Suprapubic skin (tissue), 4 donors: ENCODE data around the gene GGN. TPM values are rescaled to one million over a fixed set of nuclear protein-coding genes. Genes with fewer than 3 reads are reported as not detected.
"Not testable (repeated sequence)": the region's sequence is repeated elsewhere in the genome, so short reads cannot be mapped to it uniquely, and the experiment has no call there.

Source experiments
- DNase-seq, 2 donors: peaks; one replicate each; pipeline ENCODE4 v3.0.0-alpha.2; 2019; ENCODE audit warnings: low spot score in 2 of 2
- H3K27ac ChIP-seq: fragments of 200-600 bp; sonication (generic); one replicate; pipeline ENCODE4 v1.5.1; 2019
- H3K27me3 ChIP-seq: fragments of 200-600 bp; sonication (generic); one replicate; pipeline ENCODE4 v1.5.1; 2019
- H3K36me3 ChIP-seq: fragments of 200-600 bp; sonication (generic); one replicate; pipeline ENCODE4 v1.5.1; 2019
- H3K4me1 ChIP-seq: fragments of 200-600 bp; sonication (generic); one replicate; pipeline ENCODE4 v1.5.1; 2019
- H3K4me3 ChIP-seq: fragments of 200-600 bp; sonication (generic); one replicate; pipeline ENCODE4 v1.5.1; 2019; ENCODE audit warnings: mild to moderate bottlenecking
- H3K9me3 ChIP-seq: fragments of 200-600 bp; sonication (generic); one replicate; pipeline ENCODE4 v1.5.1; 2019
- CTCF ChIP-seq, 2 donors: fragments of 200-600 bp in 1 of 2; fragments of 450-650 bp in 1 of 2; sonication (generic) in 1 of 2; IDR thresholded peaks; one replicate each; pipeline ENCODE4 v1.5.1; 2016 to 2019; ENCODE audit warnings: antibody characterized with exemption in 2 of 2, mild to moderate bottlenecking in 1 of 2, moderate library complexity in 1 of 2
- EP300 ChIP-seq: sonication (generic); formaldehyde crosslinking; IDR thresholded peaks from one replicate; pipeline ENCODE4 v1.6.1; 2017; ENCODE audit warnings: antibody characterized with exemption
- POLR2A ChIP-seq, 2 donors: fragments of 450-650 bp; IDR thresholded peaks; one replicate each; pipeline ENCODE4 v1.6.1; 2017; ENCODE audit warnings: antibody characterized with exemption in 2 of 2, mild to moderate bottlenecking in 2 of 2, moderate library complexity in 2 of 2
- POLR2AphosphoS5 ChIP-seq, 3 donors: sonication (generic); formaldehyde crosslinking; IDR thresholded peaks; one replicate each; pipeline ENCODE4 v1.6.1; 2017; ENCODE audit warnings: antibody characterized with exemption in 3 of 3
- WGBS: methylation state at CpG from one replicate; pipeline ENCODE4 v1.1.5; 2018; 5-methylcytosine and 5-hydroxymethylcytosine counted together
- total RNA-seq, 4 donors: library from RNA; depleted of rRNA; stranded (reverse); fragments of >200 nt; gene quantifications; one replicate each; pipeline ENCODE4 v1.1.0, GENCODE V29; 2016

GGN gene
- total RNA-seq, 4 donors from 2014 or later, result 0.26 to 0.68 (median 0.60) TPM; not detected in 1

DNA sequence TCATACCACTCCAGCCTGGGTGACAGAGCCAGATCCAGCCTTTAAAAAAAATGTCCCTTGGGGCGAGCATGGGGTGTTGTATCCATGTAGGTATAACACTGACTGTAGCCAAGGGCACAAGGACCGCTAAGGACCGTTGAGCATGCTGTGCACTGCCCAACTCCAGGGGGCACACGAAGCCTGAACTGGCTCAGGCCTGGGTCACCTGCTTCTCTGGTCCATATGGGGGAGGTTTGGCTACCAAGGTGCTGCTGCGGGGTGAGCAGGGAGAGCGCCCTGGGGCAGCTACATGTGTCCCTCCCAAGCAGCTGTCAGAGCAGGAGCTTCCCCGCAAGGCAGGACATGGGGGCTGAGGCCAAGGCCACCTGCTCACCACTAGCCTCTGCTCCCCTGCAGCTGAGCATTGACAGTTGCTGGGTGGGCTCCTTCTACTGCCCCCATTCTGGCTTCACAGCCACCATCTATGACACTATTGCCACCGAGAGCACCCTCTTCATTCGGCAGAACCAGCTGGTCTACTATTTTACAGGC lies 35.9 kb downstream of the GGN start:
- Histone ChIP-seq H3K4me1 (no peaks in the 10 kb centered on the region), H3K9me3 (no peaks in the 10 kb centered on the region), H3K27ac (no peak overlapping the region), H3K36me3 (no peaks in the 10 kb centered on the region), H3K27me3 (no peaks in the 10 kb centered on the region), H3K4me3 (no peak overlapping the region)
- TF ChIP-seq POLR2AphosphoS5 (IDR thresholded peaks at IDR 0.05), result no peak
- TF ChIP-seq CTCF (IDR thresholded peaks at IDR 0.05), result no peak
- no peak for DNase-seq
- WGBS, result 64% methylated on average over 7 of the region's 9 CpGs

DNA sequence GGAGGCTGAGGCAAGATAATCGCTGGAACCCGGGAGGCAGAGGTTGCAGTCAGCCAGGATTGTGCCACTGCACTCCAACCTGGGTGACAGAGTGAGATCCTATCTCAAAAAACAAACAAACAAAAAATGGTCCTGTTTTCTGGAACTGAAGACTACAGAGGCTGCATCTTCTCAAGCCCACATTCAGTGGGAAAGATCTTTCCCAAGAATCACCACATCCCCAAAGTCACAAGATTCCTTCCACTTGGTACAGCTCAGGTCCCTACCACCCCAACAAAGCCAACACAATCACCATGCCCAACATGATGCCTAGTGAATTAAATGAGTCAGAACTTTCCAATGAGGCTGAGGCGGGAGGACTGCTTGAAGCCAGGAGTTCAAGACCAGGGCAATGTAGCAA lies 37.0 kb downstream of the GGN start:
- Histone ChIP-seq H3K36me3 (no peaks in the 10 kb centered on the region), H3K4me1 (no peaks in the 10 kb centered on the region), H3K9me3 (no peaks in the 10 kb centered on the region), H3K27ac (no peak overlapping the region), H3K4me3 (no peak overlapping the region), H3K27me3 (no peaks in the 10 kb centered on the region)
- TF ChIP-seq POLR2AphosphoS5 (IDR thresholded peaks at IDR 0.05) (no peak), POLR2A (IDR thresholded peaks at IDR 0.05) (no peak), CTCF (IDR thresholded peaks at IDR 0.05) (no peak), EP300 (no peak)
- WGBS, result 90% methylated on average over 3 of the region's 3 CpGs
- no peak for DNase-seq

DNA sequence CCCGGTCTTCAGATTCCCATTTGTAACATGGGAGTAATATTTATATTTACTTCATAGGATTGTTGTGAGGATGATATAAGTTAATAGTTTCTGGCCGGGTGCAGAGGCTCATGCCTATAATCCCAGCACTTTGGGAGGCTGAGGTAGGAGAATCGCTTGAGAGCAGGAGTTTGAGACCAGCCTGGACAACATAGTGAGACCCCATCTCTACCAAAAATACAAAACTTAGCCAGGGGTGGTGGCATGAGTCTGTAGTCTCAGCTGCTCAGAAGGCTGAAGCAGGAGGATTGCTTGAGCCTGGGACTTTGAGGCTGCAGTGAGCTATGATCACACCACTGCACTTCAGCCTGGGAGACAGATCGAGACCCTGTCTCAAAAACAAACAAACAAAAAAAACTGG lies 41.0 kb downstream of the GGN start:
- Histone ChIP-seq H3K9me3 (no peaks in the 10 kb centered on the region), H3K4me3 (no peak overlapping the region), H3K36me3 (peaks cover 13% of the 10 kb centered on the region), H3K4me1 (no peaks in the 10 kb centered on the region), H3K27me3 (no peaks in the 10 kb centered on the region), H3K27ac (no peak overlapping the region)
- TF ChIP-seq POLR2A (IDR thresholded peaks at IDR 0.05) (no peak), CTCF (IDR thresholded peaks at IDR 0.05) (no peak), EP300 (no peak), POLR2AphosphoS5 (IDR thresholded peaks at IDR 0.05) (no peak)
- WGBS, result 78% methylated on average over 4 of the region's 4 CpGs
- DNase-seq, result no peak

GRCh38 chr19:38340927-38341326 lies 46.9 kb downstream of the GGN start:
- WGBS, result 87% methylated on average over 2 of the region's 2 CpGs
- no peaks in the 10 kb centered on the region for H3K9me3 ChIP-seq
- H3K36me3 ChIP-seq, result peaks cover 16% of the 10 kb centered on the region
- H3K4me3 ChIP-seq, result no peak overlapping the region
- H3K27me3 ChIP-seq, result no peaks in the 10 kb centered on the region
- H3K4me1 ChIP-seq, result peaks cover 25% of the 10 kb centered on the region
- DNase-seq, result no peak
- H3K27ac ChIP-seq, result no peak overlapping the region
- no peak for TF ChIP-seq CTCF (IDR thresholded peaks at IDR 0.05)
- no peak for TF ChIP-seq POLR2AphosphoS5 (IDR thresholded peaks at IDR 0.05)
- TF ChIP-seq EP300, result no peak
- TF ChIP-seq POLR2A (IDR thresholded peaks at IDR 0.05), result no peak

GRCh38 chr19:38339011-38339410 lies 48.8 kb downstream of the GGN start:
- not testable (repeated sequence) for H3K9me3 ChIP-seq, H3K27ac ChIP-seq, H3K36me3 ChIP-seq, DNase-seq, H3K27me3 ChIP-seq, H3K4me3 ChIP-seq
- WGBS, result 37% methylated on average over 4 of the region's 4 CpGs
- H3K4me1 ChIP-seq, result peaks cover 29% of the 10 kb centered on the region

GRCh38 chr19:38337360-38337653 lies 50.5 kb downstream of the GGN start:
- H3K36me3 ChIP-seq, result peaks cover 3% of the 10 kb centered on the region
- peaks cover 29% of the 10 kb centered on the region for H3K4me1 ChIP-seq
- peak overlapping the region; percentile 76 for H3K4me3 ChIP-seq
- WGBS, result 56% methylated on average over 10 of the region's 10 CpGs
- no peaks in the 10 kb centered on the region for H3K9me3 ChIP-seq
- TF ChIP-seq POLR2A (IDR thresholded peaks at IDR 0.05), result no peak
- TF ChIP-seq EP300, result no peak
- TF ChIP-seq CTCF (IDR thresholded peaks at IDR 0.05), result no peak
- no peak for TF ChIP-seq POLR2AphosphoS5 (IDR thresholded peaks at IDR 0.05)
- H3K27ac ChIP-seq, result peak overlapping the region; percentile 96
- no peak for DNase-seq
- no peaks in the 10 kb centered on the region for H3K27me3 ChIP-seq
